ENCODE data around the gene TTC31. TPM values are rescaled to one million over a fixed set of nuclear protein-coding genes. Genes with fewer than 3 reads are reported as not detected.

Gene TTC31
- total and polyA plus RNA-seq, 2 donors (not counting 1 experiment from before 2014, with no cell fraction given) = 68.5 to 72.3 TPM

DNA sequence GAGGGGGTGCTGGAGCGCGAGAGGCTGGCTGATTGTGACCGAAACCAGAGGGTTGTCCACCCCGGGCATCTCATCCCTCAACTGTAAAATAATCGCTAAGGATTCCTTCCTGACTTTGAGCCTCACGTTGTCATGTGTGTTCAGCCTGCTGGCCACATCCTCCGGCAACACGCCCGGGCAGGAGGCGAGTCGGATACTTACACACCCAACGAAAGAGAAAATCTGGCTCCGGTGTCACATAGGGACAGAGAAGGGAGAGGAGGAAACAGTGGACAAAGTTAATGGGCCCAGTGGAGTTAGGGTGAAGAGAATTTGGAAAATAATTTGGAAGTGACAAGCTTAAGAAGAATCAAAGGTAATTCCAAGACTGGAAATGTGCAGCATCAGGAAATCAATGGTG, 33.8 kb downstream of the TTC31 start:
- no peaks in the 10 kb centered on the region for H3K79me2 ChIP-seq (ENCODE audit: control insufficient read depth, insufficient read depth, low read length)
- H3K4me1 ChIP-seq (ENCODE audit: control insufficient read depth in 2 of 2, insufficient read depth in 2 of 2, low read length in 2 of 2) = peaks cover 36 to 50% of the 10 kb centered on the region in 2 donors
- CTCF ChIA-PET = interaction anchor here (0.6 to 1.4 kb wide), 5 partner anchors 10 to 72 kb away, joined by 3 to 5 read pairs (median 4); partner anchors contain the start of genes AUP1, CCDC142, HTRA2 and PCGF1
- H3K9me3 Mint-ChIP-seq (ENCODE audit: insufficient read depth) = no peaks in the 10 kb centered on the region
- peaks cover 28% of the 10 kb centered on the region for H3K4me1 Mint-ChIP-seq
- TF ChIP-seq EZH2 (IDR thresholded peaks at IDR 0.05; ENCODE audit: borderline replicate concordance, insufficient read depth, low read depth, low read length, poor library complexity, severe bottlenecking) = no peak
- TF ChIP-seq, protein P1, sequence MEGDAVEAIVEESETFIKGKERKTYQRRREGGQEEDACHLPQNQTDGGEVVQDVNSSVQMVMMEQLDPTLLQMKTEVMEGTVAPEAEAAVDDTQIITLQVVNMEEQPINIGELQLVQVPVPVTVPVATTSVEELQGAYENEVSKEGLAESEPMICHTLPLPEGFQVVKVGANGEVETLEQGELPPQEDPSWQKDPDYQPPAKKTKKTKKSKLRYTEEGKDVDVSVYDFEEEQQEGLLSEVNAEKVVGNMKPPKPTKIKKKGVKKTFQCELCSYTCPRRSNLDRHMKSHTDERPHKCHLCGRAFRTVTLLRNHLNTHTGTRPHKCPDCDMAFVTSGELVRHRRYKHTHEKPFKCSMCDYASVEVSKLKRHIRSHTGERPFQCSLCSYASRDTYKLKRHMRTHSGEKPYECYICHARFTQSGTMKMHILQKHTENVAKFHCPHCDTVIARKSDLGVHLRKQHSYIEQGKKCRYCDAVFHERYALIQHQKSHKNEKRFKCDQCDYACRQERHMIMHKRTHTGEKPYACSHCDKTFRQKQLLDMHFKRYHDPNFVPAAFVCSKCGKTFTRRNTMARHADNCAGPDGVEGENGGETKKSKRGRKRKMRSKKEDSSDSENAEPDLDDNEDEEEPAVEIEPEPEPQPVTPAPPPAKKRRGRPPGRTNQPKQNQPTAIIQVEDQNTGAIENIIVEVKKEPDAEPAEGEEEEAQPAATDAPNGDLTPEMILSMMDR (IDR thresholded peaks at IDR 0.05) = no peak
- ATAC-seq (ENCODE audit: low read depth) (no peak), DNase-seq (no peak)
- no peak overlapping the region for H3K27ac Mint-ChIP-seq
- 71% methylated on average over 13 of the region's 13 CpGs for WGBS (ENCODE audit: insufficient coverage)
- peak overlapping the region; percentile 71 for H2AFZ ChIP-seq (ENCODE audit: insufficient read depth, low read depth, low read length, poor library complexity, severe bottlenecking)
- POLR2A ChIA-PET = interaction anchor here (0.9 to 2.5 kb wide), 5 partner anchors 9 to 19 kb away, joined by 3 to 9 read pairs (median 4); partner anchors contain the start of genes LBX2 and PCGF1
- H3K27ac ChIP-seq (ENCODE audit: low read length in 2 of 2) = no peak overlapping the region
- H3K36me3 ChIP-seq (replicated peaks in 1 of 2; ENCODE audit: control extremely low read depth in 1 of 2, control insufficient read depth in 1 of 2, extremely low read depth in 1 of 2, insufficient read depth in 2 of 2, low read length in 1 of 2) = no peaks in the 10 kb centered on the region
- H3K9ac ChIP-seq (ENCODE audit: low read length) = peak overlapping the region; percentile 67
- H3K4me2 ChIP-seq (replicated peaks; ENCODE audit: low read depth, low read length, poor library complexity, severe bottlenecking) = peak overlapping the region; percentile 96
- H3K4me3 ChIP-seq (ENCODE audit: control extremely low read depth in 1 of 5, extremely low read depth in 1 of 5, insufficient read depth in 1 of 5, low read depth in 2 of 5, low read length in 4 of 5) = peak overlapping the region in 4 of 5 experiments; percentile 35 to 68 (median 54)
- peaks cover 0 to 31% (median 1%) of the 10 kb centered on the region in 3 donors for H3K9me3 ChIP-seq (ENCODE audit: control extremely low read depth in 1 of 3, control insufficient read depth in 2 of 3, insufficient read depth in 1 of 3, low read length in 2 of 3)
- H4K20me1 ChIP-seq (ENCODE audit: control insufficient read depth, insufficient read depth, low read length, poor library complexity, severe bottlenecking) = peaks cover 6% of the 10 kb centered on the region
- intact Hi-C loops (cut with micrococcal nuclease) = loop anchor here (1.0 kb wide), 1 partner anchor 9 kb away; the partner anchor contains the start of gene PCGF1
- peak overlapping the region; percentile 86 for H3K4me3 Mint-ChIP-seq
- peaks cover 66% of the 10 kb centered on the region for H3K27me3 Mint-ChIP-seq
- H3K27me3 ChIP-seq (replicated peaks in 1 of 4; ENCODE audit: control extremely low read depth in 1 of 4, control insufficient read depth in 3 of 4, insufficient read depth in 4 of 4, low read length in 3 of 4) = peaks cover 2 to 88% (median 68%) of the 10 kb centered on the region in 4 experiments

DNA sequence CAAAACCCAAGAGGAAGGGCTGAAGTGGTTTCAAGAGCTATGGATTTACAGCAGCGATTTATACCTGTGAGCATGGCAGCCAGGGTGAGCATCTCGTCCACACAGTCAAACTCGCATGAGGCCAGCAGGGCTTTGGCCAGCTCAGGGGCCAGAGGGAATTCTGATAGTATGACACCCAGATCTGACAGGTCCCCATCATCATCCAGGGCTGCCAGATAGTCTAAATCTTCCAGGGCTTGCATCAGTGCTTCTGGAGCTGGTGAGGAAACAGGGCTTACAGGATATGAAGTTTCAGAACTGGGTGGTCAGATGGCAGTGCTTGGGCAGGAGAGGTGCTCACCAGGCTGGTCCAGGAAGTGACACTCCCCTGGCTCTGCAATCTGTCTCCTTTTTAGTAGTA, 39.6 kb downstream of the TTC31 start:
- Mint-ChIP-seq H3K9me3 (ENCODE audit: insufficient read depth) (no peaks in the 10 kb centered on the region), H3K27me3 (peaks cover 31% of the 10 kb centered on the region), H3K4me1 (peaks cover 12% of the 10 kb centered on the region), H3K4me3 (no peak overlapping the region), H3K27ac (no peak overlapping the region)
- POLR2A ChIA-PET = no interaction called here
- Histone ChIP-seq H3K27ac (ENCODE audit: low read length in 2 of 2) (no peak overlapping the region), H3K4me3 (ENCODE audit: control extremely low read depth in 1 of 5, extremely low read depth in 1 of 5, insufficient read depth in 1 of 5, low read depth in 2 of 5, low read length in 4 of 5) (no peak overlapping the region), H3K27me3 (replicated peaks in 1 of 4; ENCODE audit: control extremely low read depth in 1 of 4, control insufficient read depth in 3 of 4, insufficient read depth in 4 of 4, low read length in 3 of 4) (peaks cover 0 to 33% (median 26%) of the 10 kb centered on the region in 4 experiments), H3K9me3 (ENCODE audit: control extremely low read depth in 1 of 3, control insufficient read depth in 2 of 3, insufficient read depth in 1 of 3, low read length in 2 of 3) (peaks cover 0 to 1% (median 0%) of the 10 kb centered on the region in 3 donors), H4K20me1 (ENCODE audit: control insufficient read depth, insufficient read depth, low read length, poor library complexity, severe bottlenecking) (peaks cover 12% of the 10 kb centered on the region), H3K9ac (ENCODE audit: low read length) (no peak overlapping the region), H3K4me2 (replicated peaks; ENCODE audit: low read depth, low read length, poor library complexity, severe bottlenecking) (no peak overlapping the region), H3K79me2 (ENCODE audit: control insufficient read depth, insufficient read depth, low read length) (no peaks in the 10 kb centered on the region), H3K4me1 (ENCODE audit: control insufficient read depth in 2 of 2, insufficient read depth in 2 of 2, low read length in 2 of 2) (peaks cover 16 to 22% of the 10 kb centered on the region in 2 donors), H3K36me3 (replicated peaks in 1 of 2; ENCODE audit: control extremely low read depth in 1 of 2, control insufficient read depth in 1 of 2, extremely low read depth in 1 of 2, insufficient read depth in 2 of 2, low read length in 1 of 2) (peaks cover 0 to 22% of the 10 kb centered on the region in 2 experiments), H2AFZ (ENCODE audit: insufficient read depth, low read depth, low read length, poor library complexity, severe bottlenecking) (no peak overlapping the region)
- intact Hi-C loops (cut with micrococcal nuclease) = no loop called here
- CTCF ChIA-PET = interaction anchor here (0.9 to 1.2 kb wide), 3 partner anchors 9 to 16 kb away, joined by 3 to 4 read pairs (median 3); no protein-coding TSS in a partner anchor
- DNase-seq (no peak), ATAC-seq (ENCODE audit: low read depth) (no peak)
- WGBS (ENCODE audit: insufficient coverage) = 90% methylated on average over 3 of the region's 3 CpGs
- TF ChIP-seq, protein P1 (IDR thresholded peaks at IDR 0.05) = no peak
- no peak for TF ChIP-seq EZH2 (IDR thresholded peaks at IDR 0.05; ENCODE audit: borderline replicate concordance, insufficient read depth, low read depth, low read length, poor library complexity, severe bottlenecking)
